GM12878 (cell line): ENCODE measurements around the gene MAFG. TPM values are rescaled to one million over a fixed set of nuclear protein-coding genes. Genes with fewer than 3 reads are reported as not detected.

Source experiments
- ATF3 ChIP-seq: IDR thresholded peaks from 2 replicates; pipeline ENCODE4 v1.6.1; 2011; ENCODE audit warnings: low read depth, mild to moderate bottlenecking, low read length, moderate library complexity, borderline replicate concordance; ENCODE audit errors: extremely low read depth
- BHLHE40 ChIP-seq, 2 experiments: fragments of 450-650 bp in 1 of 2; IDR thresholded peaks; 2 replicates each; pipeline ENCODE4 v1.6.1; 2011 to 2017; ENCODE audit warnings: low read depth in 2 of 2, borderline replicate concordance in 1 of 2, improper control_type of control experiment in 1 of 2, low read length in 1 of 2, mild to moderate bottlenecking in 1 of 2
- CEBPZ ChIP-seq: fragments of 150-350 bp; IDR thresholded peaks from 2 replicates; pipeline ENCODE4 v1.6.1; 2016; ENCODE audit warnings: low read depth, low read length
- EP300 ChIP-seq, 2 experiments: fragments of 150-350 bp in 1 of 2; IDR thresholded peaks; 2 replicates each; pipeline ENCODE4 v1.6.1; 2011 to 2012; ENCODE audit warnings: low read depth in 2 of 2, low read length in 2 of 2, borderline replicate concordance in 1 of 2, improper control_type of control experiment in 1 of 2, inconsistent platforms in 1 of 2; ENCODE audit not compliant: control insufficient read depth in 1 of 2
- FOS ChIP-seq: IDR thresholded peaks from 3 replicates; pipeline ENCODE4 v1.6.1; 2011; ENCODE audit warnings: borderline replicate concordance; ENCODE audit not compliant: insufficient read length; ENCODE audit errors: extremely low read depth
- MLLT1 ChIP-seq: fragments of 450-650 bp; IDR thresholded peaks from 2 replicates; pipeline ENCODE4 v1.6.1; 2016; ENCODE audit warnings: mild to moderate bottlenecking
- NFXL1 ChIP-seq: fragments of 450-650 bp; IDR thresholded peaks from 2 replicates; pipeline ENCODE4 v1.6.1; 2017; ENCODE audit warnings: antibody characterized with exemption, mild to moderate bottlenecking, borderline replicate concordance
- NR2F1 ChIP-seq: fragments of 450-650 bp; conservative IDR thresholded peaks from 2 replicates; pipeline ENCODE4 v1.6.1; 2017; ENCODE audit warnings: mild to moderate bottlenecking
- PAX5 ChIP-seq: IDR thresholded peaks from 2 replicates; pipeline ENCODE4 v1.6.1; 2011; ENCODE audit warnings: low read depth, low read length, borderline replicate concordance
- POLR2AphosphoS5 ChIP-seq: IDR thresholded peaks from 2 replicates; pipeline ENCODE4 v1.6.1; 2011; ENCODE audit warnings: mild to moderate bottlenecking, low read length, inconsistent platforms
- RCOR1 ChIP-seq: conservative IDR thresholded peaks from 2 replicates; pipeline ENCODE4 v1.6.1; 2012; ENCODE audit warnings: low read depth, low read length, improper control_type of control experiment
- RELB ChIP-seq: fragments of 450-650 bp; IDR thresholded peaks from 2 replicates; pipeline ENCODE4 v1.6.1; 2017; ENCODE audit warnings: low read depth, mild to moderate bottlenecking, moderate library complexity
- RUNX3 ChIP-seq: IDR thresholded peaks from 2 replicates; pipeline ENCODE4 v1.6.1; 2012; ENCODE audit warnings: low read length, inconsistent platforms
- SIX5 ChIP-seq: IDR thresholded peaks from 2 replicates; pipeline ENCODE4 v1.6.1; 2011; ENCODE audit warnings: mild to moderate bottlenecking, low read depth, low read length, moderate library complexity; ENCODE audit not compliant: severe bottlenecking
- SP1 ChIP-seq: IDR thresholded peaks from one replicate; pipeline ENCODE4 v1.6.1; 2011; ENCODE audit warnings: low read depth, low read length
- TCF12 ChIP-seq: IDR thresholded peaks from 2 replicates; pipeline ENCODE4 v1.6.1; 2011; ENCODE audit warnings: low read depth, mild to moderate bottlenecking, low read length
- ZNF687 ChIP-seq: fragments of 450-650 bp; IDR thresholded peaks from 2 replicates; pipeline ENCODE4 v1.6.1; 2017; ENCODE audit warnings: mild to moderate bottlenecking, moderate library complexity
- polyA plus RNA-seq, 11 experiments: library from polyadenylated mRNA; depleted of rRNA in 4 of 11; unstranded in 6 of 11; stranded (reverse) in 5 of 11; fragments of >200 nt; fragmentation: Nextera tagmentation in 4 of 11; fragmentation: Illumina TruSeq in 1 of 11; extraction: Ambion mirVana in 4 of 11; extraction: Trizol in 1 of 11; gene quantifications; 1 replicate in 1 of 11; 2 replicates in 10 of 11; pipeline versions ENCODE4 v1.2.1 to v1.2.3, GENCODE V29; 2011 to 2016; ENCODE audit warnings: inconsistent platforms in 2 of 11, missing spikeins in 2 of 11, low read depth in 1 of 11
- total RNA-seq, 4 experiments: library from RNA; depleted of rRNA in 3 of 4; stranded (reverse); fragments of >200 nt in 3 of 4; fragmentation: Illumina TruSeq in 1 of 4; extraction: Trizol in 1 of 4; gene quantifications; 2 replicates each; pipeline versions ENCODE4 v1.2.1 to v1.2.3, GENCODE V29; 2013 to 2021

Gene MAFG
- total and polyA plus RNA-seq, 10 of the 15 experiments (the other 5 are each of a cell fraction or from before 2014, with no cell fraction given) = 0.48 to 20.1 (median 7.6) TPM

- TF ChIP-seq CEBPZ (no peak), ATF3 (no peak), TCF12 (no peak), NFXL1 (no peak), POLR2AphosphoS5 (0 out of 2 replicates have a peak, but pooled peaks have one; percentile 19), RCOR1 (no peak), SIX5 (no peak), BHLHE40 (IDR thresholded peaks at IDR 0.05; ENCODE audit: borderline replicate concordance in 1 of 2, low read depth in 2 of 2, low read length in 1 of 2) (peak in 1 of 2 experiments; percentile 38; a peak in 2 of 4 replicates), RELB (no peak), SP1 (no peak), MLLT1 (peak; percentile 47; the same call in 1 of the 2 replicates), EP300 (IDR thresholded peaks at IDR 0.05; ENCODE audit: borderline replicate concordance in 1 of 2, control insufficient read depth in 1 of 2, low read depth in 2 of 2, low read length in 2 of 2) (peak in 1 of 2 experiments; percentile 26; a peak in 1 of 4 replicates), ZNF687 (0 out of 2 replicates have a peak, but pooled peaks have one; percentile 8), RUNX3 (peak; percentile 33), NR2F1 (peak; percentile 26; the same call in 1 of the 2 replicates), PAX5 (no peak; the same call in 1 of the 2 replicates), FOS (no peak)
These were observed 57.2 kb downstream of the MAFG start (continued) for GRCh38 chr17:81870131-81870980.
